Mesendoderm (in vitro differentiated cells): ENCODE measurements around the gene RAB11FIP4.
A peak's percentile ranks its signal among the peaks of the same experiment; 100 is the strongest.

Source experiments
- DNase-seq: peaks from one replicate; pipeline ENCODE4 v3.0.0; 2013
- H2AK5ac ChIP-seq: 2 replicates; pipeline ENCODE4 v1.6.1; 2013; ENCODE audit warnings: low read length, inconsistent platforms
- H2BK120ac ChIP-seq: 2 replicates; pipeline ENCODE4 v1.6.1; 2013; ENCODE audit warnings: low read depth, mild to moderate bottlenecking, low read length, moderate library complexity, mixed read lengths
- H2BK15ac ChIP-seq: replicated peaks from 2 replicates; pipeline ENCODE4 v1.6.1; 2013; ENCODE audit warnings: low read depth, mild to moderate bottlenecking, moderate library complexity
- H2BK5ac ChIP-seq: 2 replicates; pipeline ENCODE4 v1.6.1; 2013; ENCODE audit warnings: low read length, inconsistent platforms
- H3K18ac ChIP-seq: 2 replicates; pipeline ENCODE4 v1.6.1; 2013; ENCODE audit warnings: mild to moderate bottlenecking, low read length, mixed read lengths
- H3K23ac ChIP-seq: one replicate; pipeline ENCODE4 v1.6.1; 2013; ENCODE audit warnings: low read length
- H3K27ac ChIP-seq: 2 replicates; pipeline ENCODE4 v1.5.1; 2013; ENCODE audit warnings: low read depth, mild to moderate bottlenecking, inconsistent platforms, low read length, moderate library complexity
- H3K27me3 ChIP-seq: 2 replicates; pipeline ENCODE4 v1.6.1; 2013; ENCODE audit warnings: low read length, control low read depth, mild to moderate bottlenecking, inconsistent platforms; ENCODE audit not compliant: insufficient read depth, poor library complexity
- H3K36me3 ChIP-seq: 2 replicates; pipeline ENCODE4 v1.6.1; 2013; ENCODE audit warnings: low read length, inconsistent platforms; ENCODE audit not compliant: control insufficient read depth, insufficient read depth
- H3K4ac ChIP-seq: one replicate; pipeline ENCODE4 v1.6.1; 2013; ENCODE audit warnings: low read depth, mild to moderate bottlenecking, low read length, moderate library complexity
- H3K4me1 ChIP-seq: 2 replicates; pipeline ENCODE4 v1.6.1; 2013; ENCODE audit warnings: low read depth, low read length, inconsistent platforms; ENCODE audit not compliant: control insufficient read depth
- H3K4me2 ChIP-seq: 2 replicates; pipeline ENCODE4 v1.6.1; 2013; ENCODE audit warnings: low read length
- H3K4me3 ChIP-seq: 2 replicates; pipeline ENCODE4 v1.5.1; 2013; ENCODE audit warnings: mild to moderate bottlenecking, low read length
- H3K56ac ChIP-seq: one replicate; pipeline ENCODE4 v1.6.1; 2013; ENCODE audit warnings: low read length
- H3K79me1 ChIP-seq: 2 replicates; pipeline ENCODE4 v1.6.1; 2013; ENCODE audit warnings: low read length, inconsistent platforms
- H3K79me2 ChIP-seq: 2 replicates; pipeline ENCODE4 v1.6.1; 2013; ENCODE audit warnings: mild to moderate bottlenecking, low read length; ENCODE audit not compliant: control insufficient read depth, insufficient read depth
- H3K9ac ChIP-seq: 2 replicates; pipeline ENCODE4 v1.6.1; 2013; ENCODE audit warnings: low read length, inconsistent platforms
- H4K5ac ChIP-seq: one replicate; pipeline ENCODE4 v1.6.1; 2013; ENCODE audit warnings: low read length
- H4K8ac ChIP-seq: one replicate; pipeline ENCODE4 v1.6.1; 2013; ENCODE audit warnings: low read depth, mild to moderate bottlenecking, control low read depth, low read length, moderate library complexity
- WGBS: extraction: QIAGEN DNeasy Blood & Tissue Kit; methylation state at CpG from one replicate; pipeline ENCODE4 v1.1.7; 2013; ENCODE audit warnings: low lambda C conversion rate, missing lambda C conversion rate; ENCODE audit not compliant: insufficient coverage; ENCODE audit errors: extremely low coverage; 5-methylcytosine and 5-hydroxymethylcytosine counted together

RAB11FIP4 gene

GRCh38 chr17:31357839-31358394, 33.6 kb upstream of the RAB11FIP4 start:
- H3K9ac ChIP-seq = no peak overlapping the region
- H2AK5ac ChIP-seq = no peak overlapping the region
- no peak overlapping the region for H2BK15ac ChIP-seq
- H3K4ac ChIP-seq = no peak overlapping the region
- H4K5ac ChIP-seq = no peak overlapping the region
- no peak overlapping the region for H3K23ac ChIP-seq
- no peak overlapping the region for H3K27ac ChIP-seq
- H3K18ac ChIP-seq = no peak overlapping the region
- no peaks in the 10 kb centered on the region for H3K36me3 ChIP-seq
- no peak overlapping the region for H2BK5ac ChIP-seq
- no peaks in the 10 kb centered on the region for H3K79me2 ChIP-seq
- no peaks in the 10 kb centered on the region for H3K27me3 ChIP-seq
- no peak overlapping the region for H3K4me2 ChIP-seq
- no peaks in the 10 kb centered on the region for H3K79me1 ChIP-seq
- H4K8ac ChIP-seq = no peak overlapping the region
- H3K4me1 ChIP-seq = no peaks in the 10 kb centered on the region
- no peak overlapping the region for H3K4me3 ChIP-seq
- H3K56ac ChIP-seq = no peak overlapping the region
- DNase-seq = no peak
- WGBS = no CpG with 5 or more reads among the region's 3 CpGs
- H2BK120ac ChIP-seq = no peak overlapping the region

GRCh38 chr17:31364012-31364411, 27.5 kb upstream of the RAB11FIP4 start:
- no peak overlapping the region for H4K5ac ChIP-seq
- H2BK5ac ChIP-seq = no peak overlapping the region
- H3K36me3 ChIP-seq = no peaks in the 10 kb centered on the region
- no peak for DNase-seq
- no CpG with 5 or more reads among the region's 6 CpGs for WGBS
- H3K4ac ChIP-seq = no peak overlapping the region
- H3K27me3 ChIP-seq = no peaks in the 10 kb centered on the region
- H3K18ac ChIP-seq = no peak overlapping the region
- H2BK15ac ChIP-seq = no peak overlapping the region
- H3K4me1 ChIP-seq = no peaks in the 10 kb centered on the region
- H3K4me2 ChIP-seq = no peak overlapping the region
- H2AK5ac ChIP-seq = no peak overlapping the region
- H4K8ac ChIP-seq = no peak overlapping the region
- no peak overlapping the region for H3K27ac ChIP-seq
- H3K23ac ChIP-seq = no peak overlapping the region
- H3K9ac ChIP-seq = no peak overlapping the region
- no peaks in the 10 kb centered on the region for H3K79me2 ChIP-seq
- H3K79me1 ChIP-seq = no peaks in the 10 kb centered on the region
- H3K56ac ChIP-seq = no peak overlapping the region
- H2BK120ac ChIP-seq = no peak overlapping the region
- no peak overlapping the region for H3K4me3 ChIP-seq

GRCh38 chr17:31366088-31366487, 25.4 kb upstream of the RAB11FIP4 start:
- H3K27me3 ChIP-seq = no peaks in the 10 kb centered on the region
- no peak overlapping the region for H2BK120ac ChIP-seq
- H3K9ac ChIP-seq = no peak overlapping the region
- no peak for DNase-seq
- no peak overlapping the region for H2BK15ac ChIP-seq
- H4K8ac ChIP-seq = no peak overlapping the region
- H3K4ac ChIP-seq = no peak overlapping the region
- no peak overlapping the region for H3K4me3 ChIP-seq
- H3K23ac ChIP-seq = no peak overlapping the region
- H3K36me3 ChIP-seq = no peaks in the 10 kb centered on the region
- H3K27ac ChIP-seq = no peak overlapping the region
- H2BK5ac ChIP-seq = no peak overlapping the region
- no peak overlapping the region for H3K4me2 ChIP-seq
- no peaks in the 10 kb centered on the region for H3K79me1 ChIP-seq
- H3K18ac ChIP-seq = no peak overlapping the region
- no peak overlapping the region for H4K5ac ChIP-seq
- H3K4me1 ChIP-seq = no peaks in the 10 kb centered on the region
- WGBS = no CpG with 5 or more reads among the region's 4 CpGs
- H2AK5ac ChIP-seq = no peak overlapping the region
- H3K79me2 ChIP-seq = no peaks in the 10 kb centered on the region
- H3K56ac ChIP-seq = no peak overlapping the region

- Histone ChIP-seq H3K9ac (no peak overlapping the region), H3K18ac (no peak overlapping the region), H3K36me3 (no peaks in the 10 kb centered on the region), H2AK5ac (no peak overlapping the region), H2BK15ac (no peak overlapping the region), H3K4me3 (no peak overlapping the region), H3K79me2 (no peaks in the 10 kb centered on the region), H3K4me1 (no peaks in the 10 kb centered on the region), H3K27ac (no peak overlapping the region), H3K56ac (no peak overlapping the region), H3K27me3 (no peaks in the 10 kb centered on the region), H4K5ac (no peak overlapping the region), H3K4me2 (no peak overlapping the region), H3K4ac (no peak overlapping the region), H3K79me1 (no peaks in the 10 kb centered on the region), H2BK120ac (peak overlapping the region; percentile 88), H2BK5ac (no peak overlapping the region), H3K23ac (no peak overlapping the region), H4K8ac (no peak overlapping the region)
- no peak for DNase-seq
Observed at GRCh38 chr17:31369266-31369665, 22.2 kb upstream of the RAB11FIP4 start.

GRCh38 chr17:31371511-31372097, 19.9 kb upstream of the RAB11FIP4 start:
- Histone ChIP-seq H2AK5ac (no peak overlapping the region), H3K79me1 (no peaks in the 10 kb centered on the region), H3K9ac (no peak overlapping the region), H3K18ac (no peak overlapping the region), H4K5ac (no peak overlapping the region), H3K27me3 (no peaks in the 10 kb centered on the region), H3K4ac (no peak overlapping the region), H3K36me3 (no peaks in the 10 kb centered on the region), H3K4me2 (no peak overlapping the region), H3K27ac (no peak overlapping the region), H2BK120ac (no peak overlapping the region), H2BK15ac (no peak overlapping the region), H2BK5ac (no peak overlapping the region), H3K4me1 (no peaks in the 10 kb centered on the region), H3K79me2 (no peaks in the 10 kb centered on the region), H3K4me3 (no peak overlapping the region), H4K8ac (no peak overlapping the region), H3K56ac (no peak overlapping the region), H3K23ac (no peak overlapping the region)
- no CpG with 5 or more reads among the region's 4 CpGs for WGBS
- no peak for DNase-seq
